NCI-H2081 (cell line): ENCODE data around the gene MS4A7.
A peak's percentile ranks its signal among the peaks of the same experiment; 100 is the strongest.
"Not testable (repeated sequence)": the region's sequence is repeated elsewhere in the genome, so short reads cannot be mapped to it uniquely, and the experiment has no call there.

Experiments used
- DNase-seq, 2 experiments: peaks; one replicate each; lab custom pipeline; 2025; lab: John Stamatoyannopoulos, UW

Gene MS4A7, protein sequence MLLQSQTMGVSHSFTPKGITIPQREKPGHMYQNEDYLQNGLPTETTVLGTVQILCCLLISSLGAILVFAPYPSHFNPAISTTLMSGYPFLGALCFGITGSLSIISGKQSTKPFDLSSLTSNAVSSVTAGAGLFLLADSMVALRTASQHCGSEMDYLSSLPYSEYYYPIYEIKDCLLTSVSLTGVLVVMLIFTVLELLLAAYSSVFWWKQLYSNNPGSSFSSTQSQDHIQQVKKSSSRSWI

DNA sequence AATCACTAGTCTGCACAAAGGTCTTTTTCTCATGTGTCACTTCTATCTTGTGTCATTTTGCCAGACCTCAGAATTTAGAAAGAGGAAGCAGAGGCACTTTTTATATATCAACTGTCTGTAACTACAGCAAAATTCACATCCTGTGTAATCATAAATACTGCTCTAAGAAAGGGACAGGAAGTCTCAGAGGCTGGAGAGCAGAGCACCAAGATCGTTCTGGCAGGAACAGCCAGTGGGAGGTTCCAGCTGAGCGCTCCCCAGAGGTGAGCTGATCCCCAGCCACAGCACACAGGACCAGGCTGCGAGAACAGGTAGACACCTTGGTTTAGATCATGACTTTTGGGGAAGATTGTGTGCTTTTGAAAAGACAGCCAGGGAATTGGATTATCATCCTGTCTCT is at the start of gene MS4A7:
TSS of gene MS4A7 (plus strand) at position 179 of the 400 bp plus-strand sequence. CDS start 4,610 bp downstream, outside the sequence.
- no peak for DNase-seq

DNA sequence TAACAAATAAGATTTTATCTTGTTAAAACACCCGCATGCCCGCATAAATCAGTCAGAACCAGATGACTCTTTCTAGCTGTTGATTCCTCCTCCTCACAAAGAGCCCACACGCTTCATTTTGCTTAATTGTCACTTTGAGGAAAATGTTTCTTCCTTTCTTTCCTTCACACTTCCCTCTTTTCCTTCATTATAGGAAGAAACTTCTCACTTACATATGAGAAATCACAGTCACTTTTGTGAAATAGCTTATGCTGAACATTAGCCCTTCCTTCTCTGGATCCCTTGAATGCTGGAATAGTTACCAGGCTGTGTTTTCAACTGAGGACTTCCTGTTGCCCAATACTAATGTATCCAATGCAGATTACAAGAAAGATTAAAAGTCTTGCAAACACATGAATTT is 45.5 kb upstream of the MS4A7 start:
- no peak for DNase-seq

DNA sequence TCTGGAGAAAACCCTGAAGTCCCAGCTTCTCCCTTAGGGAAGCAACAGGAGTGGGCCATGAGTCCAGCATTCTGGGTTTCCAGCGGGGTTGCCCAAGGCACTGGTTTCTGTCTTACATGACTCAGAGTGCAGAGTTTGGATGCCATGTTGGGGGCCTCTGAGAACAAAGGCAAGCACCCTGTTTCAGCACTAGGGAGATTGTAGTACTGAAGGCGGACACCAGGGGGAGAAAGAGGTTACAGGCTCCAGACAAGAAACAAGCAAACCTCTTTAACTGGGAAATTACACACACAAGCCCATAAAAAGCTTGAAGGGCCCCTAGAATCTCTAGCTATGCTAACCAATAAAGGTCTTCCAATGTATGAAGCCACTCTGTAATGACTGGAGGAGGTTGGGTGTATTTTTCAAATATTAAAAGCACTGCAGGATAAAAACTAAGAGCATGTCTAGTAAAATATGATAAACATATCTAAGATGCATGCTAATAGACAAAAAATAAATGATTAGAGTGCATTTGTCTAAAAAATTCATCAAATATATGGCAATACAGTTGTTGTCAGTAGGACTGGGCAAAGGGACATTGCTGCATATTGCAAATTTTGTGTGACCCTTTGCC is 44.2 kb upstream of the MS4A7 start:
- DNase-seq, result peak; percentile 33 to 62

DNA sequence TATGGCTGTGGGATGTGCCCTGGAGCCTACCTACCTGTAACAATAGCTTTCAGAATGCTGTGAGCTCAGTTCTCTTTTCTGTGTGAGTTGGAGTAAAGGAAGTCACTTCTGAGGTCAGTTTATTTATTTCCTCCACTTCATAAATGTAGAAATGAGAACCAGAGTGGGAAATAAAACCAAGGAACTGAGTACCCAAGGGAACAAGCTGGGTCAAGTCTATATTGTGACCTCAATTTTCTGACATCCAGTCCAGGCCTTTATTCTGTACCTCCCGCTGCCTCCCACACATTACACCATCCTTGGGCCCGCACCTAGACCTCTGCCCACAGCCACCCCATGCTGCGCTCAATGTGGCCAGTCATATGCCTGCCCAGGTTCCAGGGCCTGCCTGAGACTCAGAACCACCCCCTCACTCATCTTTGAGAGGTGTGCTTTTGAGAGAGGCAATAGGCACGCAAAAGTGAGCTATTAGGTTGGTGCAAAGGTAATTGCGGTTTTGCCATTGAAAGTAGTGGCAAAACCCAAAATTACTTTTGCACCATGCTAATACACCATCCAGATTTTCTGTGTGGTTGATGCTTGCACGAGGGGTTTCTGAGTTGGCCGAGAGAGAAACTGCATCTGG is 41.5 kb upstream of the MS4A7 start:
- no peak for DNase-seq

DNA sequence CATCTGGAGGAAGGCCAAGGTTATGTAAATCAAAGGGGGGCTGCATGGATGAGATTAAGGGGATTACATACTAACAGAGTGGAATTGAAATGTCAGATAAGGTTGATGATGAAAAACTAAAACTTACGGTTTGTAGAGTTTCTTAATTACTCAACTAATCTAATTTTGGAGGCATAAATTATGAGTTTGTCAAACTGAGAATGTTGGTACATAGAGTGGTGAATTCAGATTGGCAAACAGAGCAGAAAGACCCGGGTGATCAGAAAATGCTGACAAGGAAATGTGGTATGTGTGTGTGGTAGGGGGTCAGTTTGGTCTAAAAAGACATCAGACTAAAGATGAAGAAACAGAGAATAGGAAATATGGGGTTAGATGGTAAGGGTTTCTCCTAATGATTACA is 40.3 kb upstream of the MS4A7 start:
- no peak for DNase-seq

DNA sequence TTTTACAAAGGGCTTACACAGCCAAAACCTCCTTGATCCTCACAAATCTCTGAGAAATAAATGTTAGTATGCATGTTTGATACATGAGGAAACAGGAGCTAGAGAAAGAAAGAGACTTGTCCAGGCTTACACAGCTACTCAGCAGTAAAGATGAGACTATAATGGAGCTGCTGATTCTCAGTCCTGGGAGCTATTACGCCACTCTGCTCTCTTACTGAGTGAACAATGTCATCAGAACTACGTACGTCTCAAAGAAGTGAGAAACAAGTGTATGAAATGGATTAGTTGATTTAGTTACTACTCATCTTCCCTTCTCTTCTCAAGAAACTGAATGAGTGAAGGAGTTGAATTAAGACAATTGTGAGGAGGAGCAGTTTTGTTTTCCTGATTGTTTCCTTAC is 39.0 kb upstream of the MS4A7 start:
- no peak for DNase-seq

DNA sequence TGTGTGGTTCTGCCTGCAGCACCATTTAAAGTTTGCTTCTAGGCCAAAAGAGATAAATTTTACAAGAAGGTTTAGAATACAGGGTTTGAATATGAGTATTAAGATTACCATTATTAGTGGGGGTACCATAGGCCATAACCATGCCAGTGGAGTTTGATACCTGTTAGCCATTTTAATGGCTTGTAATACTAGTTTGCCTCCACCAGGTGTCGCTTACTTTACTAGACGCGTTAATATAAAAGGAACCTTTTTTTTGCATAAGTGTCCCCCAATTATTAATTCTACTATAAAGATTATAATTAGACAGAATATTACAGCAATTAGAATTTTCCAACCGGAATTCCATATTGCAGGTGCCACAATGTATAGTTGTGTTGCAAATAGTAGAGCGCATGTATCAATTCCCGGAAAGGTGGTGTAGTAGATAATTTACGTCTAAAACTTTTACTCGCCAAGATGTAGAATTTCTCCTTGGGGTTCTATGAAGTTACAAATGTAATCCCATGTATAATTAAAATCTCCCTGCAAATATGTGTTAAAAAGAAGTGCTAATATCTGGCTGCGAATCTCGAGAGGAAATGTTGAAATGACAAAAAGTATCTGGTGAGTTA is 35.1 kb upstream of the MS4A7 start:
- peak; percentile 7 to 8 for DNase-seq

DNA sequence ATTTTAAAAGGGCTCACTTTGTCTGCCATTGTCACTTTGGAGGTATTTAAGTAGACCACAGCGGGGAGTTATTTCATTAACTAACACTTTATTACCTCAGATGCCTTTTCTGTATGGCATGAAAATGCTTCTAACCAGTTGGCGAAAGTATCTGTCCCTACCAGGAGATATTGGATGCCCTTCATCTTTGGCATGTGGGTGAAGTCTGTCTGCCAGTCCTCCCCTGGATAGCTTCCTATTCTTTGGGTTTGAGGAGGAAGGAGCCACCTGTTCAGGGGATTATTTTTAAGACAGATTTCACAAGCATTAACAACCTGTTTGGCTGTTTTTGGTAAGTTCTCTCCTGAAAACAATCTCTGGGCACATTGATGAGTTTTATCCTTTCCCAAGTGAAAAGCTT is 34.2 kb upstream of the MS4A7 start:
- no peak for DNase-seq

DNA sequence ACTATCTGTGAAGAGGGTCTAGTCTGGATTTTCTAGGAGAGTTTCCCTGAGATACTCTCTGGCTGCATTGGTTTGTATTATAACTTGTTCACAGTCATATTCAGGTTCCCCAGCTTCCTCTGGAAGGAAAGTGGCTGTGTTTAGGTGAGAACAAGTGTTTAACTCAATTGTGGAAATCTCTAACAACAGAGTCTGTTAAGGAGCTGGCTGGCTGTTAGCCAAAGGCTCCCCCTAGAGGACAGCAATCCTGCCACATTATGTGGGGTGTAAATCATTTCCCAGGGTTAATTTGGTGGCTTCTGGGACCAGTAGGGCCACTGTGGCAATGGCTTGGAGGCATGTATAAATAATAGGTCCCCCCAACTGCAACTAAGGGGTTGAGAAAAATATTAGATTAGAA is 32.8 kb upstream of the MS4A7 start:
- peak in 1 of 2 experiments; percentile 31 for DNase-seq

DNA sequence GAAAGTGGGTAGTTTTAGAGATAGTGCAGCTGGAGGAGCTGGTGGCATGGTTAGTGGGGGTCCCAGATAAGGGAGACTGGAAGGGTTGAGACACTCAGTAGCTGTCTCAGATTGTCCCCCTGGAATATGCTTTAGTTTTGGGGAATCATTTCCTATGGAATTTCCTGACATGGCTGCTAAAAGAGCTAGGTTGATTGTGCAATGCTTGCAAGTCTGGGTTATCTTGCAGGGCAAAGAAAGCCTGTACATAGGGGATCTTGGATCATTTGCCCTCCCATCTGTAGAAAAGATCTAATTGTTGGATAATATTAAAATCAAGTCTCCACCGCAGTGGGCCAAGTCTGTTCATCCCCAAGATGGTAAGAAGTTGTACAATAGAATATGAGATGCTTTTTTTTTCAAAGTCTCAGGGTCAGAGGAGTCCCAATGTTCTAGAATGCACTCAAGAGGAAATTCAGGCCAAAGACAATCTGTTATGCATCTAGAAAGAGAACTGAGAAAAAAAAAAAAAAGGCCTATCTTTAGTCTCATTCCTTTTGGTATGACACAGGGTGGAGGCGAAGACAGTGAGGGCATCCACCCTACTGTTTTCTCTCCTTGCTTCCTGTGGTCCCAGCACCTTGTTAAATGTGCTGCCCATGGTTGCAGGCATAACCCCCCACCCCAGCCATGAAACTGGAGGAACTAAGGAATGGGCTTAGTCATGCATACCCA is 31.1 kb upstream of the MS4A7 start:
- no peak for DNase-seq

DNA sequence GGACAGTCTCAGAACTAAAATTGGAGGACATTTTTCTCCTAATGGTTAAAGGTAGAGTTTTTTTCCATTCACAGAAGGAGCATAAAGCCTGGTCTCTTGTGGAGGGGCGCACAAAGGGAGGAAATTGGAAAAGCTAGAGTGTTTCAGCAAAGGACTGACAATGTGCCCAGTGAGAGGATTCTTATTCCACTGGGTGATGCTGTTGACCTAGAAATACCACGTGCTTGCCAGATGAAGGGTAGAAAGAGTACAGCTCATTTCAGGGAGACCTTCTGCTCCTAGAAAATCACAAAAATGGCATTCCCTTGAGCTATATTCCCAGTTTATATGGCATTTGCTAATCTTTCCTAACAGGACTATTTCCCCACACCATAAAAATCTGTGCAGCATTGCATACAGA is 30.2 kb upstream of the MS4A7 start:
- DNase-seq, result no peak

DNA sequence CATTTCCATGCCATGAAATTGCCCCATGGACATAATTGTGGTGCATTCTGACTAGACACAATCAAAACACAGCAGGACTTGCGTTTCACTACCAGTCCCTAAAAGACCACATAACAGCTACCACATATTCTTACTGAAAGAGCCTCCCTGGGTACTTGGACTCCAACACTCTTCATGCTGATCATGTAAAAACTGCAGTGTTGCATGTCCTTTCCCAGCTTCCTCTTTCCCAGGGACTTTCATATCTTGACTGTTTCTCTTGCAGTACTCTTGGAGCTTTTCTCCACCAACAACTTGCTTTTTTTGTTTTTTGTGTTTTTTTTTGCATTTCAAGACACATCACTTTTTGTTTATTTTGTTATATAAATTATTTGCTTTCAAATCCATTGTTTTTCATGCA is 28.3 kb upstream of the MS4A7 start:
- DNase-seq, result no peak

DNA sequence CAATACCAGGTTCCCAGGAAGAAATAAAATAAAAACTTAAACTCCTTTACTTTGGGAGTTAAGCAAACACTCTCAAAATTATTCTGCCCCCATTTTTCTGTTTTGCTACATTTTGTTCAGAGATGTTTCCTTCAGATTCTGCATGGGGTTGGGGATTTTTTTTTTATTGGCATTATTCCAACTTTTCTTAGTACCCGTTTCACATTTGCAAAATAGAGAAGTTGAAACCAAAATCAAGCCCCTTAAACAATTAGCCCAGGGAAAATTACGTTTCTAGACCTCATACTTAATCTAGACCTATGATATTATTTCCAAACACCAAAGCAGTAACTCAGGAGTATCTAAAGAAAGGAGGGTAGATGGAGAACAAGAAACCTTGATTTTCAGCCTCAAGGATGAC is 20.6 kb upstream of the MS4A7 start:
- no peak for DNase-seq

DNA sequence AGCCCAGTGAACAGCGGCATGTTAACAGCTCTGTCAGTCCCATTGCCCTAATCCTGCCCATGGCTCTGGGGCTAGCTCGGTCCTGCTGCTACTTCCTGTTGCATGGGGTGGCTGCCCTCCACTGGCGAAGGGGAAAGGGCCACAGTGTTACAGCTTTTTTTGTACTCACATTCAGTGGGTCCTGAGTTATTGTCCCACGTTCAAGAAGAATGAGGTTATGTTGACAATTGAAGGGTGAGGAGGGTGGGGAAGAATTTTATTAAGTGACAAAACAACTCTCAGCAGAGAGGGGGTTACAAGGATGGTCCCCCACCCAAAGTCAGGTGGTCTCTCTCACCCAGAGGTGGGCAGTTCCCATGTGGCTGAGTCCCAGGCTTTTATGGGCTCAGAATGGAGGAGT is 17.7 kb upstream of the MS4A7 start:
- no peak for DNase-seq

DNA sequence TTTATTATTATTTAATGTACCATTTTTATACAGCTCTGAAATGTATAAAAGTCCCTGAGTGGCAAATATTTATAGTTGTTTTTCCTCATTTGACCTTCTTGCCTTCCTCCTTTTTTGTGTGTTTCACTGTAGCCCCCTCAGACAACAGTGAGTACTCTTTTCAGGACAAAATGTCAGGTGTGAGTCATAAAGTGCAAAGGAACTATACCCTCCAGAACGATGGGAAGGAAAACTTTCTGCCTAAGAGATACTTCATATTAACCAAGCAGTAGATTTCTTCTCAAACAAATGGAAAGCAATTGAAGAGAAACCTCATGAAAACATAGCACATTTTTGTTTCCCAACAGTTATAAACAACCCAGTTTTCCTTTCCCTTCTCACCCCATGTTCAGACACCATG is 16.1 kb upstream of the MS4A7 start:
- DNase-seq, result no peak

DNA sequence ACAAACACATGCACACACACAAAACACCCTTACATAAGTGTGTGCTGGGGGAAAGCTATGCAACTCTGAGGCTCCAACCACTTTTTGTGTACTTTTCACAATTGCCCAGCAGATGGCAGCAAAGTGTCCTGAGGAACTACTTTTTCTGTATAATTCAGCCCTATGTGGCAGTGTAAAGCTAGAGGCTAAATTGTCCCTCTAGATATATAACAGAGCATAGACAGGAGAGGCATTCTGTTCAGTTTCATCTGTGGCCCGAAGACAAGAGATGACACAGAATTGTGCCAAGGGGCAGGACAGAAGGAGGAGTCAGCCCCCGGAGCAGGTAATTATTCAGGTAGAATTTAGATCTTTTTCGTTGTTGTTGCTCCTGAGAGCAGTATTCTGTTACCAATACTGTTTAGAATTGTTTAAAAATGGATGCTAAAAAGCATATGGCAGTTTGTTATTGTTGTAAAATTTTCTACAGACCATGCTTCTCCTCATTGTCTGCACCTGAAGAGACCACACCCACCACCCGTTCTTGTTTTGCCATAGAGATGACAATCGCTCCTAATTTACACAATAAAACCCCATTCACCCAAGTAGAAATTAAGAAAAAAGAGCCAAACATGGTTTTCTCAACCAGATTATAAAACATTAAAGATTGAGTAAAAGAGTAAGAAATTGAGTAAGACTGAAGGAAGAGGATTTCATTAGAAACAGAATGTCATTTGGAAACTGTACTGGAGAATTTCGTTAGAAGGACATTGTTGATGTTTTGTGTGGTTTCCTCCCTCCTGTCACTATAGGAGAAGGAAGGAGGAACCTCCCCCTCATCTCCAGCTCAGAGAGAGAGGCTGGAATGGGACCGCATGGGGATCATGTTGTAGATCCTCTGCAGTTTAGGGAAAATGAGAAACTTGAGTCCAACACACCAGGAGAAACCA is 14.5 kb upstream of the MS4A7 start:
- DNase-seq, result peak; percentile 79

DNA sequence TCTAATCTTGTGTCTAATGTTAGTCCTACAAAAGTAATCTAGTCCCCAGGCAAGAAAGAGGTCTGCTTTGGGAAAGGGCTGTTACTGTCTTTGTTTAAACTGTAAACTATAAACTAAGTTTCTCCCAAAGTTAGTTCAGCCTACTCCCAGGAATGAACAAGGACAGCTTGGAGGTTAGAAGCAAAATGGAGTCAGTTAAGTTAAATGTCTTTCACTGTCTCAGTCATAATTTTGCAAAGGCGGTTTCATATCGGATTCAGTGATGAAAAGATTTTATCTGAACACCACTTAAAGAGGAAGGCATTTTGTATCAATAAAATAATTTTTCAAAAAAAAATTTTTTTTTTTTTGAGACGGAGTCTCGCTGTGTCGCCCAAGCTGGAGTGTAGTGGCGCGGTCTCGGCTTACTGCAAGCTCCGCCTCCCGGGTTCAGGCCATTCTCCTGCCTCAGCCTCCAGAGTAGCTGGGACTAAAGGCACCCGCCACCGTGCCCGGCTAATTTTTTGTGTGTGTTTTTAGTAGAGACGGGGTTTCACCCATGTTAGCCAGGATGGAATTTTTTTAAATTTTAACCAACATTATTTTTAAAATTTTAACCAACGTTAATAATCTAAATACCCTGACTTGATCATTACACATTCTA is 11.9 kb upstream of the MS4A7 start:
- DNase-seq, result not testable (repeated sequence)

DNA sequence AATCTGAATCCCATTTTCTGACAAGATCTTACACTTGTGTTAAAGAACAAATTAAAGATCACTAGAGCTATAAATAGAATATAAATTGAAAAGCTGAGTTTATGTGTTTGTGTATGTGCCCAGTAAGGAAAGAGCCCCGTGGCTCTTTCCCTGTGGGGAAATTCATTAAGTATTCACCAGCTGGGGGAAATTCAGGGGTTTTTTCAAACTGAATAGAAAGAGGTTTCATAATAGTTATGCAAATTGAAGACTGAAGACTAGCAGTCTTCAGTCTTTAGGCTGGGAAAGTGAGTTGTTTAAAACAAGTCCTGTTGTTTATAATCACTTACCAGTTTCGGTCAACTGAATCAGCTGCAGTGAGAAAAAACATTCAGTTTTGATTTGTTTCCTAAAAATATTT is 11.3 kb upstream of the MS4A7 start:
- DNase-seq, result no peak

DNA sequence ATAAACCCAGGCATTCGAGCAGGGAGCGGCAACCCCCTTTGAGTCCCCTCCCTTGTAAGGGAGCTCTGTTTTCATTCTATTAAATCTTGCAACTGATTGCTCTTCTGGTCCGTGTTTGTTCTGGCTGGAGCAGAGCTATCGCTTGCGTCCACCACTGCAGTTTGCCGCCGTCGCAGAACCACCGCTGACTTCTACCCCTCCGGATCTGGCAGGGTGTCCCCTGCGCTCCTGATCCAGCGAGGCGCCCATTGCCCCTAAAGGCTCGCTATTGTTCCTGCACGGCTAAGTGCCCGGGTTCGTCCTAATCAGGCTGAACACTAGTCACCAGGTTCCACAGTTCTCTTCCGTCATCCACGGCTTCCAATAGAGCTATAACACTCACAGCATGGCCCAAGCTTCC is 10.4 kb upstream of the MS4A7 start:
- DNase-seq, result no peak

DNA sequence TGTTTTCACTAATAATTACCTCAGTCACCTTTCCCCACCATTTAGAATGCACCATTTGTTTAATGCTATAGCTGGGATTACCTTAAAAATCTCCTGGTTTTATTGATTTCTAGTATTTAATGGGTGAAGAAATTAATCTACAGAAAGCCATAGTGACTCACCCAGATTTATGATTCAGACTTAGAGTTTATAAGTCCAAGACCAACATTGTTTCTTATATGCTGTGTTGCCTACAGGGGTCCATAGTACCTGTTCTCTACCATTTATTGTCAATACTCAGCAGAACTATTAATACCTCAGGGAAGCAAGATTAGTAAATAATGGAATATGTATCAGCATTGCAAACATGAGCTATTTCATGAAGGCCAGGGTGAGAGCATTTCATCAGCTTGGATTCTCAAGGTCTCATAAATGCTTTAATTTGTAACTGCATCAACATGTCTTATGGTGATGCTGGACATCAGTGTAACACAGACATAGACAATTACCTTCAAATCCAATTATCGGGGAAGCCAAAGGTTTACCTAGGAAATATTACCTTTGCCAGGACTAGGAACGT is 8.0 kb upstream of the MS4A7 start:
- DNase-seq, result no peak
